HCT116 (cell line): ENCODE data around the gene EME1.

ENCODE experiments used
- ATF3 ChIP-seq: IDR thresholded peaks from 2 replicates; pipeline ENCODE4 v1.6.1; 2012
- CEBPB ChIP-seq: IDR thresholded peaks from 2 replicates; pipeline ENCODE4 v1.6.1; 2012; ENCODE audit warnings: low read depth
- CTCF ChIP-seq, 3 experiments: fragments of 200-600 bp in 1 of 3; sonication (generic) in 1 of 3; IDR thresholded peaks in 2 of 3; conservative IDR thresholded peaks in 1 of 3; 2 replicates each; pipeline ENCODE4 v1.5.1; 2012 to 2017; ENCODE audit warnings: low read depth in 2 of 3, low read length in 2 of 3, antibody characterized with exemption in 1 of 3, borderline replicate concordance in 1 of 3, control low read depth in 1 of 3, mild to moderate bottlenecking in 1 of 3, mixed read lengths in 1 of 3, mixed run types in 1 of 3, moderate library complexity in 1 of 3; ENCODE audit not compliant: insufficient read depth in 1 of 3
- EGR1 ChIP-seq: IDR thresholded peaks from 2 replicates; pipeline ENCODE4 v1.6.1; 2012; ENCODE audit warnings: low read depth
- ELF1 ChIP-seq: IDR thresholded peaks from 2 replicates; pipeline ENCODE4 v1.6.1; 2012; ENCODE audit warnings: low read depth, borderline replicate concordance
- EZH2 ChIP-seq: fragments of 200-600 bp; sonication (generic); IDR thresholded peaks from 2 replicates; pipeline ENCODE4 v1.6.1; 2017; ENCODE audit warnings: antibody characterized with exemption, mixed run types
- EZH2phosphoT487 ChIP-seq: fragments of 200-600 bp; IDR thresholded peaks from 2 replicates; pipeline ENCODE4 v1.6.1; 2018; ENCODE audit warnings: antibody characterized with exemption, borderline replicate concordance
- MAX ChIP-seq: IDR thresholded peaks from 2 replicates; pipeline ENCODE4 v1.6.1; 2012
- POLR2A ChIP-seq: IDR thresholded peaks from 2 replicates; pipeline ENCODE4 v1.7.0; 2011; ENCODE audit warnings: borderline replicate concordance; ENCODE audit not compliant: insufficient read depth, insufficient read length; ENCODE audit errors: extremely low read depth
- SP1 ChIP-seq: IDR thresholded peaks from 2 replicates; pipeline ENCODE4 v1.6.1; 2012; ENCODE audit warnings: low read depth
- YY1 ChIP-seq: IDR thresholded peaks from 2 replicates; pipeline ENCODE4 v1.6.1; 2011; ENCODE audit warnings: low read length, low read depth, moderate library complexity, mild to moderate bottlenecking; ENCODE audit not compliant: insufficient replicate concordance; ENCODE audit errors: extremely low read depth
- ZNF274 ChIP-seq: fragments of 200-500 bp; sonication (Bioruptor generic); IDR thresholded peaks from 2 replicates; pipeline ENCODE4 v1.6.1; 2014; ENCODE audit warnings: mild to moderate bottlenecking, low read depth, low read length, inconsistent platforms

GRCh38 chr17:50346313-50347116, 26.5 kb upstream of the EME1 start:
- TF ChIP-seq EGR1 = no peak; the same call in 1 of the 2 replicates
- TF ChIP-seq EZH2phosphoT487 = no peak
- TF ChIP-seq CEBPB = no peak
- no peak for TF ChIP-seq CTCF (IDR thresholded peaks at IDR 0.05 in 2 of 3, conservative IDR thresholded peaks at IDR 0.05 in 1 of 3; ENCODE audit: borderline replicate concordance in 1 of 3, insufficient read depth in 1 of 3, low read depth in 2 of 3, low read length in 2 of 3)
- TF ChIP-seq POLR2A = no peak
- no peak for TF ChIP-seq YY1
- TF ChIP-seq ZNF274 = no peak
- no peak for TF ChIP-seq MAX
- no peak for TF ChIP-seq ATF3
- no peak for TF ChIP-seq SP1
- no peak for TF ChIP-seq ELF1
- TF ChIP-seq EZH2 = no peak
